Activated naive CD4-positive, alpha-beta T cell treated with anti-CD3 and anti-CD28 coated beads for 36 hours (primary cell): ENCODE results near the gene PRDM8. TPM values are rescaled to one million over a fixed set of nuclear protein-coding genes. Genes with fewer than 3 reads are reported as not detected.

Experiments used
- CTCF ChIA-PET: fragments of 350-600 bp; sonication (Branson Sonifier 250); formaldehyde crosslinking; loops from one replicate; lab custom pipeline; 2021; ENCODE audit warnings: antibody characterized with exemption; lab: Charles Lee
- DNase-seq: peaks from one replicate; pipeline ENCODE4 v3.0.0-alpha.2; 2020
- H3K27ac Mint-ChIP-seq: one replicate; pipeline ENCODE4 v1.8.0; 2021; ENCODE audit warnings: mild to moderate bottlenecking, mixed read lengths
- H3K27me3 Mint-ChIP-seq: one replicate; pipeline ENCODE4 v1.8.0; 2021; ENCODE audit warnings: low read depth, mixed read lengths
- H3K36me3 Mint-ChIP-seq: one replicate; pipeline ENCODE4 v1.8.0; 2021; ENCODE audit warnings: low read depth, mixed read lengths
- H3K4me1 Mint-ChIP-seq: one replicate; pipeline ENCODE4 v1.8.0; 2021; ENCODE audit warnings: low read depth, mixed read lengths
- H3K4me3 Mint-ChIP-seq: one replicate; pipeline ENCODE4 v1.8.0; 2021; ENCODE audit warnings: mild to moderate bottlenecking, moderate library complexity, mixed read lengths
- H3K9me3 Mint-ChIP-seq: one replicate; pipeline ENCODE4 v1.8.0; 2021; ENCODE audit warnings: mixed read lengths
- intact Hi-C: fragments of 100-400 bp; cut with micrococcal nuclease; formaldehyde crosslinking; loops from one replicate; pipeline ENCODE4 v1.15.1; 2023
- total RNA-seq, 2 experiments: library from RNA; stranded (reverse); gene quantifications; one replicate each; pipeline ENCODE4 v1.2.3, GENCODE V29; 2021

Gene PRDM8
- total RNA-seq, 2 experiments from 2014 or later: 0.29 to 0.35 TPM

- H3K27ac Mint-ChIP-seq: no peak overlapping the region
- no peaks in the 10 kb centered on the region for H3K36me3 Mint-ChIP-seq
- H3K9me3 Mint-ChIP-seq: no peaks in the 10 kb centered on the region
- no peak overlapping the region for H3K4me3 Mint-ChIP-seq
- CTCF ChIA-PET: interaction anchor here (0.6 to 2.2 kb wide), 17 partner anchors 9 to 1263 kb away, joined by 3 to 10 read pairs (median 3); no protein-coding TSS in a partner anchor
- no peak for DNase-seq
- intact Hi-C loops: loop anchor here (10.0 kb wide), 2 partner anchors 641 to 971 kb away; no protein-coding TSS in a partner anchor
- peaks cover 8% of the 10 kb centered on the region for H3K27me3 Mint-ChIP-seq
- peaks cover 1% of the 10 kb centered on the region for H3K4me1 Mint-ChIP-seq
Measured at GRCh38 chr4:80216100-80216761, 18.9 kb downstream of the PRDM8 start.

GRCh38 chr4:80219301-80220025, 22.2 kb downstream of the PRDM8 start:
- intact Hi-C loops: loop anchor here (10.0 kb wide), 3 partner anchors 645 to 975 kb away; no protein-coding TSS in a partner anchor
- CTCF ChIA-PET: interaction anchor here (0.6 to 1.4 kb wide), 8 partner anchors 41 to 1266 kb away, joined by 3 to 6 read pairs (median 3); no protein-coding TSS in a partner anchor
- no peak for DNase-seq

DNA sequence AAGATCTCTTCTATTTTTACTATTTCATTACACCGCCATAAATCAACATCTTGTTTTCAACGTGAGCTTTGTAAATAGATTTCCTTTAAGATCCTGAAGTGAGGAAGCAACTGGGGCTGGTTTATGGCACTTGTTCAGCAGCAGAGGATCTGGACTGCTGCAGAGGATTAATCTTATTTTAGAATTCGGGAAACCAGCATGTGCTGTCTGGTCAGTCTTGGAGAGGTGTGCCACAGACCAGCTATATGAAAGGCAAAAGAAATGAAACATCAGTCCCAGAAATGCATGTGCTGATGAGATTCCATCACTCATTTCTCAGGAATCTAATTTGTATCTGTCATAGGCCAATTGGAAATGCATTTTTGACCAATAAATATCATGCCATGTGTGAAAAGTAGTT, 23.4 kb downstream of the PRDM8 start:
- no peaks in the 10 kb centered on the region for H3K4me1 Mint-ChIP-seq
- no peak overlapping the region for H3K27ac Mint-ChIP-seq
- DNase-seq: no peak
- no peaks in the 10 kb centered on the region for H3K36me3 Mint-ChIP-seq
- intact Hi-C loops: loop anchor here (10.0 kb wide), 1 partner anchor 834 kb away; no protein-coding TSS in a partner anchor
- CTCF ChIA-PET: interaction anchor here (0.7 to 1.4 kb wide), 11 partner anchors 8 to 1268 kb away, joined by 3 to 6 read pairs (median 3); no protein-coding TSS in a partner anchor
- H3K27me3 Mint-ChIP-seq: peaks cover 11% of the 10 kb centered on the region
- H3K9me3 Mint-ChIP-seq: no peaks in the 10 kb centered on the region
- H3K4me3 Mint-ChIP-seq: no peak overlapping the region

More at GRCh38 chr4:80219301-80220025, 22.2 kb downstream of the PRDM8 start:
- H3K4me1 Mint-ChIP-seq: peaks cover 1% of the 10 kb centered on the region
- no peaks in the 10 kb centered on the region for H3K36me3 Mint-ChIP-seq
- H3K27me3 Mint-ChIP-seq: peaks cover 11% of the 10 kb centered on the region
- H3K9me3 Mint-ChIP-seq: no peaks in the 10 kb centered on the region
- H3K27ac Mint-ChIP-seq: no peak overlapping the region
- no peak overlapping the region for H3K4me3 Mint-ChIP-seq

DNA sequence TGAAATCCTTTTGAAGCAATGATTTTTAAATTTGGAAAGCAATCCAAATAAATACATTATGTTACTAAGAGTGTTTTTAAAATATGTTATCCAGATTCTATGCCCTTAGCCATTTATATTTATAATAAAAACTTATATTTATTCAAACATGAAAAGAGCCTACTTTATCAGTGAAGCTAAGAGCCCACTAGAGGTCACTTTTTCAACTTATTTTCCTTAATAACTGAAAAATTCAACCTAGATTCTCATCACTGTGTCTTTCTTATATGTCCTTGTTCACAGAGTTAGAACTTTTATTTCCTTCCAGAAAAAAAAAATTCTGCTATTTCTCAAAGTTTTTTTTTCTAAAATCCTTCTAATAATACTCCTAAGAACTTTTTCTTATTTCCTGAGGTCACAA, 23.9 kb downstream of the PRDM8 start:
- DNase-seq: no peak
- intact Hi-C loops: loop anchor here (10.0 kb wide), 1 partner anchor 834 kb away; no protein-coding TSS in a partner anchor
- no peak overlapping the region for H3K4me3 Mint-ChIP-seq
- no peaks in the 10 kb centered on the region for H3K9me3 Mint-ChIP-seq
- peaks cover 10% of the 10 kb centered on the region for H3K27me3 Mint-ChIP-seq
- no peaks in the 10 kb centered on the region for H3K4me1 Mint-ChIP-seq
- H3K36me3 Mint-ChIP-seq: no peaks in the 10 kb centered on the region
- CTCF ChIA-PET: interaction anchor here (0.7 to 1.1 kb wide), 4 partner anchors 8 to 833 kb away, joined by 3 to 5 read pairs (median 4); no protein-coding TSS in a partner anchor
- no peak overlapping the region for H3K27ac Mint-ChIP-seq

DNA sequence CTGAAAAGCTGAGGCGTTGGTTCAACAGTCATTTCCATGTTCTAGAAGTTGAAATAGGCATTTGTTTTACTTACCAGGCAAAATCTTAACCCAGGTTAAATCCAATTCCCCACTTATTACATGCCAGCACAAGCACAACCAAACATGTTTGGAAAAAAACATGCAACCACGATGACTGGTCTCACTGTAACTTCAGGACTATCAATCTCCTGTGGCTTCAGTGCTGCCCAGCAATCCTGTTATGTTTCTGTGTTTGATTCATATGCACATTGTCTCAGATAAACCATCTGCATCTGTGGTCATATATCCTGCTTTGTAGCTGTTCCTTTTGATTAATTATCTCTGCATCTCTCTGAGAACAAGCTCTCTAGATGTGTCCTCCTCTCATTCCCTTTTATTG, 28.3 kb downstream of the PRDM8 start:
- intact Hi-C loops: loop anchor here (10.0 kb wide), 1 partner anchor 829 kb away; no protein-coding TSS in a partner anchor
- Mint-ChIP-seq H3K27ac (no peak overlapping the region), H3K4me3 (no peak overlapping the region), H3K4me1 (no peaks in the 10 kb centered on the region), H3K27me3 (peaks cover 13% of the 10 kb centered on the region), H3K36me3 (no peaks in the 10 kb centered on the region), H3K9me3 (no peaks in the 10 kb centered on the region)
- CTCF ChIA-PET: interaction anchor here (1.0 kb wide), 1 partner anchor 10 kb away, joined by 3 read pairs; no protein-coding TSS in a partner anchor
- no peak for DNase-seq

GRCh38 chr4:80226094-80226493, 28.8 kb downstream of the PRDM8 start:
- Mint-ChIP-seq H3K9me3 (no peaks in the 10 kb centered on the region), H3K36me3 (no peaks in the 10 kb centered on the region)

GRCh38 chr4:80228460-80228859, 31.2 kb downstream of the PRDM8 start:
- H3K9me3 Mint-ChIP-seq: no peaks in the 10 kb centered on the region
- no peaks in the 10 kb centered on the region for H3K36me3 Mint-ChIP-seq
- intact Hi-C loops: loop anchor here (10.0 kb wide), 1 partner anchor 826 kb away; no protein-coding TSS in a partner anchor
- H3K4me3 Mint-ChIP-seq: no peak overlapping the region
- peaks cover 8% of the 10 kb centered on the region for H3K27me3 Mint-ChIP-seq
- no peak for DNase-seq
- no peak overlapping the region for H3K27ac Mint-ChIP-seq
- CTCF ChIA-PET: no interaction called here
- no peaks in the 10 kb centered on the region for H3K4me1 Mint-ChIP-seq

More at GRCh38 chr4:80226094-80226493, 28.8 kb downstream of the PRDM8 start:
- DNase-seq: no peak
- peaks cover 10% of the 10 kb centered on the region for H3K27me3 Mint-ChIP-seq
- intact Hi-C loops: loop anchor here (10.0 kb wide), 1 partner anchor 829 kb away; no protein-coding TSS in a partner anchor
- no peaks in the 10 kb centered on the region for H3K4me1 Mint-ChIP-seq
- CTCF ChIA-PET: no interaction called here
- H3K27ac Mint-ChIP-seq: no peak overlapping the region
- H3K4me3 Mint-ChIP-seq: no peak overlapping the region

DNA sequence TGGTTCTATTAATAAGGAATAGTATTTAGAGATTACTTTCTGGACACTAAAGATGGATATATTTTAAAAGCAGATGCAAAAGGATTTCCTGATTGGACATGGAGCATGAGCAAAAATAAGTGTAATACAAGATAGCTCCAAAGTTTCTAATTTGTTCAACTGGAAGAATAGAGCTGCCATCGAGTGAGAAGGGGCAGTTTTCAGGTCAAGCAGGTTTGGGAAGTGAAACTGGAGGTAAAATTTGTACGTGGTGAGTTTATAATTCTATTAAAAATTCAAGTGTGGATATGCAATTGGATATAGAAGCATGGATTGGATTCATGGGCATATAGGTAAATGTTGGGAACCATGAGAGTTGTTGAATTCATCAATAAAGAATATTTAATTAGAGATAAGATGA, 31.8 kb downstream of the PRDM8 start:
- Mint-ChIP-seq H3K4me1 (no peaks in the 10 kb centered on the region), H3K27me3 (peaks cover 9% of the 10 kb centered on the region), H3K9me3 (no peaks in the 10 kb centered on the region), H3K27ac (no peak overlapping the region), H3K36me3 (no peaks in the 10 kb centered on the region), H3K4me3 (no peak overlapping the region)
- intact Hi-C loops: loop anchor here (10.0 kb wide), 1 partner anchor 826 kb away; no protein-coding TSS in a partner anchor
- CTCF ChIA-PET: no interaction called here
- no peak for DNase-seq

GRCh38 chr4:80229590-80229989, 32.3 kb downstream of the PRDM8 start:
- intact Hi-C loops: loop anchor here (10.0 kb wide), 1 partner anchor 825 kb away; no protein-coding TSS in a partner anchor
- no peaks in the 10 kb centered on the region for H3K36me3 Mint-ChIP-seq
- CTCF ChIA-PET: no interaction called here

GRCh38 chr4:80231180-80231579, 33.9 kb downstream of the PRDM8 start:
- H3K27ac Mint-ChIP-seq: no peak overlapping the region
- intact Hi-C loops: no loop called here
- CTCF ChIA-PET: no interaction called here

More at GRCh38 chr4:80229590-80229989, 32.3 kb downstream of the PRDM8 start:
- H3K9me3 Mint-ChIP-seq: no peaks in the 10 kb centered on the region
- peaks cover 9% of the 10 kb centered on the region for H3K27me3 Mint-ChIP-seq
- H3K4me3 Mint-ChIP-seq: no peak overlapping the region
- no peak overlapping the region for H3K27ac Mint-ChIP-seq
- no peaks in the 10 kb centered on the region for H3K4me1 Mint-ChIP-seq
- no peak for DNase-seq

GRCh38 chr4:80232707-80233370, 35.5 kb downstream of the PRDM8 start:
- H3K9me3 Mint-ChIP-seq: no peaks in the 10 kb centered on the region
- intact Hi-C loops: no loop called here
- H3K27me3 Mint-ChIP-seq: peaks cover 12% of the 10 kb centered on the region
- H3K36me3 Mint-ChIP-seq: no peaks in the 10 kb centered on the region
- CTCF ChIA-PET: no interaction called here
- H3K4me3 Mint-ChIP-seq: no peak overlapping the region
- H3K27ac Mint-ChIP-seq: no peak overlapping the region
- H3K4me1 Mint-ChIP-seq: no peaks in the 10 kb centered on the region
- DNase-seq: no peak

More at GRCh38 chr4:80231180-80231579, 33.9 kb downstream of the PRDM8 start:
- no peak for DNase-seq
- peaks cover 9% of the 10 kb centered on the region for H3K27me3 Mint-ChIP-seq
- no peaks in the 10 kb centered on the region for H3K9me3 Mint-ChIP-seq
- H3K4me3 Mint-ChIP-seq: no peak overlapping the region
- no peaks in the 10 kb centered on the region for H3K4me1 Mint-ChIP-seq
- no peaks in the 10 kb centered on the region for H3K36me3 Mint-ChIP-seq
